WTC11 (cell line): ENCODE measurements around the gene OAF. TPM values are rescaled to one million over a fixed set of nuclear protein-coding genes. Genes with fewer than 3 reads are reported as not detected.
A peak's percentile ranks its signal among the peaks of the same experiment; 100 is the strongest.

Experiments
- ATAC-seq: fragments of 200-7000 bp; cut with Tn5 transposase; 2 replicates; pipeline ENCODE4 v1.10.0; 2021; ENCODE audit warnings: mild to moderate bottlenecking, moderate library complexity
- CTCF ChIA-PET: fragments of 300-600 bp; sonication (Branson Sonifier 250); formaldehyde crosslinking; loops from one replicate; lab custom pipeline; 2021; ENCODE audit warnings: antibody characterized with exemption; lab: Charles Lee
- POLR2A ChIA-PET: fragments of 350-600 bp; sonication (Branson Sonifier 250); formaldehyde crosslinking; loops from one replicate; lab custom pipeline; 2021; ENCODE audit warnings: antibody characterized with exemption; lab: Charles Lee
- DNase-seq: peaks from one replicate; pipeline ENCODE4 v3.0.0; 2021; ENCODE audit warnings: low spot score
- H3K27ac Mint-ChIP-seq: 2 replicates; pipeline ENCODE4 v1.8.0; 2021; ENCODE audit warnings: mixed read lengths
- H3K27me3 Mint-ChIP-seq: 2 replicates; pipeline ENCODE4 v1.8.0; 2021; ENCODE audit warnings: low read depth, mild to moderate bottlenecking, moderate library complexity, mixed read lengths
- H3K36me3 Mint-ChIP-seq: 2 replicates; pipeline ENCODE4 v1.8.0; 2021; ENCODE audit warnings: mixed read lengths
- H3K4me1 Mint-ChIP-seq: 2 replicates; pipeline ENCODE4 v1.8.0; 2022; ENCODE audit warnings: mixed read lengths
- H3K4me3 Mint-ChIP-seq: 2 replicates; pipeline ENCODE4 v1.8.0; 2021; ENCODE audit warnings: mild to moderate bottlenecking, moderate library complexity, mixed read lengths
- H3K9me3 Mint-ChIP-seq: 2 replicates; pipeline ENCODE4 v1.8.0; 2021; ENCODE audit warnings: mixed read lengths
- AFF4 ChIP-seq: sonication (generic); formaldehyde crosslinking; IDR thresholded peaks from 2 replicates; pipeline ENCODE4 v1.8.1; 2023; ENCODE audit warnings: mild to moderate bottlenecking, missing genetic modification reagents, borderline replicate concordance
- CREM ChIP-seq: sonication (generic); formaldehyde crosslinking; IDR thresholded peaks from 2 replicates; pipeline ENCODE4 v1.8.1; 2022; ENCODE audit warnings: mild to moderate bottlenecking, missing genetic modification reagents, moderate library complexity
- CTCF ChIP-seq: fragments of 200-600 bp; IDR thresholded peaks from 2 replicates; pipeline ENCODE4 v1.8.0; 2022; ENCODE audit warnings: antibody characterized with exemption
- FOXJ3 ChIP-seq: sonication (generic); formaldehyde crosslinking; IDR thresholded peaks from 2 replicates; pipeline ENCODE4 v1.9.0; 2021; ENCODE audit warnings: missing genetic modification reagents, mild to moderate bottlenecking, borderline replicate concordance
- FOXK1 ChIP-seq: sonication (generic); formaldehyde crosslinking; IDR thresholded peaks from 2 replicates; pipeline ENCODE4 v1.8.0; 2022; ENCODE audit warnings: mild to moderate bottlenecking, moderate library complexity, missing genetic modification reagents
- GTF2I ChIP-seq: fragments of 250-450 bp; sonication (Bioruptor Pico); conservative IDR thresholded peaks from 2 replicates; pipeline ENCODE4 v1.4.0; 2021; ENCODE audit warnings: mild to moderate bottlenecking
- MLX ChIP-seq: sonication (generic); formaldehyde crosslinking; IDR thresholded peaks from 2 replicates; pipeline ENCODE4 v1.8.1; 2023; ENCODE audit warnings: mild to moderate bottlenecking, missing genetic modification reagents, moderate library complexity
- PRDM15 ChIP-seq: sonication (generic); formaldehyde crosslinking; IDR thresholded peaks from 2 replicates; pipeline ENCODE4 v1.8.0; 2022; ENCODE audit warnings: missing genetic modification reagents
- RORB ChIP-seq: fragments of 250-450 bp; sonication (Bioruptor Pico); IDR thresholded peaks from 2 replicates; pipeline ENCODE4 v1.9.0; 2021; ENCODE audit warnings: mild to moderate bottlenecking
- SMAD4 ChIP-seq: sonication (generic); formaldehyde crosslinking; IDR thresholded peaks from 2 replicates; pipeline ENCODE4 v1.8.0; 2022; ENCODE audit warnings: mild to moderate bottlenecking, missing genetic modification reagents
- SOX15 ChIP-seq: fragments of 250-450 bp; sonication (Bioruptor Pico); IDR thresholded peaks from 2 replicates; pipeline ENCODE4 v1.9.0; 2021; ENCODE audit warnings: mild to moderate bottlenecking
- TCF7 ChIP-seq: sonication (generic); formaldehyde crosslinking; IDR thresholded peaks from 2 replicates; pipeline ENCODE4 v1.8.0; 2022; ENCODE audit warnings: mild to moderate bottlenecking, low read depth, missing genetic modification reagents, moderate library complexity
- ZBTB21 ChIP-seq: sonication (generic); formaldehyde crosslinking; IDR thresholded peaks from 2 replicates; pipeline ENCODE4 v1.8.1; 2023; ENCODE audit warnings: mild to moderate bottlenecking, missing genetic modification reagents, borderline replicate concordance
- ZMAT4 ChIP-seq: fragments of 250-450 bp; sonication (Bioruptor Pico); IDR thresholded peaks from 2 replicates; pipeline ENCODE4 v1.9.0; 2021; ENCODE audit warnings: mild to moderate bottlenecking
- ZSCAN18 ChIP-seq: fragments of 250-450 bp; sonication (Bioruptor Pico); IDR thresholded peaks from 2 replicates; pipeline ENCODE4 v2.1.2; 2022; ENCODE audit warnings: mild to moderate bottlenecking, moderate library complexity
- total RNA-seq: library from RNA; stranded (reverse); gene quantifications from 3 replicates; pipeline ENCODE4 v1.2.3, GENCODE V29; 2021
- TF ChIP-seq, protein P1 (sequence below): fragments of 250-450 bp; sonication (Bioruptor Pico); IDR thresholded peaks from 2 replicates; pipeline ENCODE4 v1.9.0; 2021; ENCODE audit warnings: moderate library complexity, mild to moderate bottlenecking, inconsistent platforms, borderline replicate concordance
- TF ChIP-seq, protein P2 (sequence below): sonication (generic); formaldehyde crosslinking; IDR thresholded peaks from 2 replicates; pipeline ENCODE4 v1.8.1; 2023; ENCODE audit warnings: mild to moderate bottlenecking, moderate library complexity, missing genetic modification reagents
- TF ChIP-seq, protein P3 (sequence below): sonication (generic); formaldehyde crosslinking; IDR thresholded peaks from 2 replicates; pipeline ENCODE4 v1.8.1; 2022; ENCODE audit warnings: mild to moderate bottlenecking, missing genetic modification reagents, moderate library complexity, borderline replicate concordance

The OAF gene
- total RNA-seq, 1 experiment from 2014 or later: 5.6 TPM

- Mint-ChIP-seq H3K9me3 (no peaks in the 10 kb centered on the region), H3K27me3 (peaks cover 65% of the 10 kb centered on the region), H3K4me1 (peaks cover 36% of the 10 kb centered on the region), H3K27ac (no peak within 1 kb of the TSS), H3K36me3 (no peaks in the 10 kb centered on the region), H3K4me3 (peak within 1 kb of the TSS; percentile 62)
- ATAC-seq (peak; percentile 22), DNase-seq (peak; percentile 56)
- ChIA-PET POLR2A (no interaction called here), CTCF (interaction anchor here (0.6 to 24.2 kb wide), 21 partner anchors 9 to 733 kb away, joined by 3 to 623 read pairs (median 3); no protein-coding TSS in a partner anchor)
- TF ChIP-seq TCF7 (CRISPR knock-in tag): no peak
- no peak for TF ChIP-seq AFF4
- no peak for TF ChIP-seq MLX (CRISPR knock-in tag)
- no peak for TF ChIP-seq RORB (CRISPR knock-in tag)
- no peak for TF ChIP-seq ZBTB21
- TF ChIP-seq, protein P1, sequence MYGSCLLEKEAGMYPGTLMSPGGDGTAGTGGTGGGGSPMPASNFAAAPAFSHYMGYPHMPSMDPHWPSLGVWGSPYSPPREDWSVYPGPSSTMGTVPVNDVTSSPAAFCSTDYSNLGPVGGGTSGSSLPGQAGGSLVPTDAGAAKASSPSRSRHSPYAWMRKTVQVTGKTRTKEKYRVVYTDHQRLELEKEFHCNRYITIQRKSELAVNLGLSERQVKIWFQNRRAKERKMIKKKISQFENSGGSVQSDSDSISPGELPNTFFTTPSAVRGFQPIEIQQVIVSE (CRISPR knock-in tag): no peak
- TF ChIP-seq SOX15 (CRISPR knock-in tag): no peak
- TF ChIP-seq, protein P2, sequence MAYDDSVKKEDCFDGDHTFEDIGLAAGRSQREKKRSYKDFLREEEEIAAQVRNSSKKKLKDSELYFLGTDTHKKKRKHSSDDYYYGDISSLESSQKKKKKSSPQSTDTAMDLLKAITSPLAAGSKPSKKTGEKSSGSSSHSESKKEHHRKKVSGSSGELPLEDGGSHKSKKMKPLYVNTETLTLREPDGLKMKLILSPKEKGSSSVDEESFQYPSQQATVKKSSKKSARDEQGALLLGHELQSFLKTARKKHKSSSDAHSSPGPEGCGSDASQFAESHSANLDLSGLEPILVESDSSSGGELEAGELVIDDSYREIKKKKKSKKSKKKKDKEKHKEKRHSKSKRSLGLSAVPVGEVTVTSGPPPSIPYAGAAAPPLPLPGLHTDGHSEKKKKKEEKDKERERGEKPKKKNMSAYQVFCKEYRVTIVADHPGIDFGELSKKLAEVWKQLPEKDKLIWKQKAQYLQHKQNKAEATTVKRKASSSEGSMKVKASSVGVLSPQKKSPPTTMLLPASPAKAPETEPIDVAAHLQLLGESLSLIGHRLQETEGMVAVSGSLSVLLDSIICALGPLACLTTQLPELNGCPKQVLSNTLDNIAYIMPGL: peak; percentile 73
- TF ChIP-seq, protein P3, sequence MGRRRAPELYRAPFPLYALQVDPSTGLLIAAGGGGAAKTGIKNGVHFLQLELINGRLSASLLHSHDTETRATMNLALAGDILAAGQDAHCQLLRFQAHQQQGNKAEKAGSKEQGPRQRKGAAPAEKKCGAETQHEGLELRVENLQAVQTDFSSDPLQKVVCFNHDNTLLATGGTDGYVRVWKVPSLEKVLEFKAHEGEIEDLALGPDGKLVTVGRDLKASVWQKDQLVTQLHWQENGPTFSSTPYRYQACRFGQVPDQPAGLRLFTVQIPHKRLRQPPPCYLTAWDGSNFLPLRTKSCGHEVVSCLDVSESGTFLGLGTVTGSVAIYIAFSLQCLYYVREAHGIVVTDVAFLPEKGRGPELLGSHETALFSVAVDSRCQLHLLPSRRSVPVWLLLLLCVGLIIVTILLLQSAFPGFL (CRISPR knock-in tag): no peak
- no peak for TF ChIP-seq SMAD4
- 0 out of 2 replicates have a peak, but pooled peaks have one; percentile 19 for TF ChIP-seq CTCF
- TF ChIP-seq ZSCAN18 (CRISPR knock-in tag): no peak
- TF ChIP-seq FOXK1: no peak
- TF ChIP-seq PRDM15 (CRISPR knock-in tag): peak; percentile 44; the same call in 1 of the 2 replicates
- TF ChIP-seq GTF2I (CRISPR knock-in tag): no peak
- TF ChIP-seq ZMAT4 (CRISPR knock-in tag): no peak
- TF ChIP-seq FOXJ3 (CRISPR knock-in tag): no peak
- TF ChIP-seq CREM: no peak
Measured at GRCh38 chr11:120239713-120240640, 29.1 kb downstream of the OAF start, which contains the start of gene POU2F3. TSS of gene POU2F3 (plus strand) at chr11:120240140. CDS start at chr11:120240344, 204 bp downstream.
